ENCODE data around the gene MXRA8.
"Not testable (repeated sequence)": the region's sequence is repeated elsewhere in the genome, so short reads cannot be mapped to it uniquely, and the experiment has no call there.

Gene MXRA8

GRCh38 chr1:1358433-1359271, at the start of gene MXRA8:
Gene MXRA8, minus strand, starts transcription at chr1:1358555. Its CDS starts 51 bp downstream, at chr1:1358504.
- Histone ChIP-seq H3K4me1 (ENCODE audit: insufficient read depth, low read length) (peaks cover 41% of the 10 kb centered on the region), H3K9me3 (ENCODE audit: low read length) (no peaks in the 10 kb centered on the region)

GRCh38 chr1:1407636-1408318, 49.4 kb upstream of the MXRA8 start:
- Histone ChIP-seq H3K4me1 (ENCODE audit: insufficient read depth, low read length) (peaks cover 24% of the 10 kb centered on the region), H3K27ac (ENCODE audit: low read depth, low read length) (peak overlapping the region; percentile 95), H3K36me3 (ENCODE audit: insufficient read depth, low read length) (peaks cover 24% of the 10 kb centered on the region), H3K4me3 (ENCODE audit: low read depth in 1 of 2, low read length in 2 of 2) (peak overlapping the region; percentile 94 to 98), H3K27me3 (ENCODE audit: control insufficient read depth in 1 of 2, insufficient read depth in 2 of 2, low read length in 2 of 2) (no peaks in the 10 kb centered on the region), H3K9ac (ENCODE audit: low read length) (peak overlapping the region; percentile 53), H3K9me3 (ENCODE audit: low read length) (no peaks in the 10 kb centered on the region)

More at GRCh38 chr1:1358433-1359271, at the start of gene MXRA8:
- H3K27me3 ChIP-seq (ENCODE audit: control insufficient read depth in 1 of 2, insufficient read depth in 2 of 2, low read length in 2 of 2) = peaks cover 0 to 4% of the 10 kb centered on the region in 2 donors
- peaks cover under 1% of the 10 kb centered on the region for H3K36me3 ChIP-seq (ENCODE audit: insufficient read depth, low read length)
- H3K9ac ChIP-seq (ENCODE audit: low read length) = peak within 1 kb of the TSS; percentile 61
- H3K4me3 ChIP-seq (ENCODE audit: low read depth in 1 of 2, low read length in 2 of 2) = peak within 1 kb of the TSS; percentile 50 to 87
- peak within 1 kb of the TSS; percentile 46 for H3K27ac ChIP-seq (ENCODE audit: low read depth, low read length)

- peaks cover 24% of the 10 kb centered on the region for H3K4me1 ChIP-seq (ENCODE audit: insufficient read depth, low read length)
Measured at GRCh38 chr1:1406821-1407635, 48.7 kb upstream of the MXRA8 start, which contains the start of gene MRPL20. Gene MRPL20, minus strand, starts transcription at chr1:1407293. Its CDS starts 76 bp downstream, at chr1:1407217.

GRCh38 chr1:1406101-1406820, 47.9 kb upstream of the MXRA8 start:
- peaks cover 24% of the 10 kb centered on the region for H3K4me1 ChIP-seq (ENCODE audit: insufficient read depth, low read length)

More at GRCh38 chr1:1406821-1407635, 48.7 kb upstream of the MXRA8 start, which contains the start of gene MRPL20:
- Histone ChIP-seq H3K9ac (ENCODE audit: low read length) (peak within 1 kb of the TSS; percentile 65), H3K27me3 (ENCODE audit: control insufficient read depth in 1 of 2, insufficient read depth in 2 of 2, low read length in 2 of 2) (no peaks in the 10 kb centered on the region), H3K9me3 (ENCODE audit: low read length) (no peaks in the 10 kb centered on the region), H3K36me3 (ENCODE audit: insufficient read depth, low read length) (peaks cover 26% of the 10 kb centered on the region), H3K4me3 (ENCODE audit: low read depth in 1 of 2, low read length in 2 of 2) (peak within 1 kb of the TSS; percentile 94 to 98), H3K27ac (ENCODE audit: low read depth, low read length) (peak within 1 kb of the TSS; percentile 95)

GRCh38 chr1:1403653-1404052, 45.3 kb upstream of the MXRA8 start:
- Histone ChIP-seq H3K9me3 (ENCODE audit: low read length) (no peaks in the 10 kb centered on the region), H3K9ac (ENCODE audit: low read length) (no peak overlapping the region), H3K36me3 (ENCODE audit: insufficient read depth, low read length) (peaks cover 38% of the 10 kb centered on the region), H3K27me3 (ENCODE audit: control insufficient read depth in 1 of 2, insufficient read depth in 2 of 2, low read length in 2 of 2) (no peaks in the 10 kb centered on the region), H3K4me1 (ENCODE audit: insufficient read depth, low read length) (peaks cover 35% of the 10 kb centered on the region), H3K4me3 (ENCODE audit: low read depth in 1 of 2, low read length in 2 of 2) (no peak overlapping the region), H3K27ac (ENCODE audit: low read depth, low read length) (no peak overlapping the region)

More at GRCh38 chr1:1406101-1406820, 47.9 kb upstream of the MXRA8 start:
- no peaks in the 10 kb centered on the region for H3K9me3 ChIP-seq (ENCODE audit: low read length)
- H3K9ac ChIP-seq (ENCODE audit: low read length) = peak overlapping the region; percentile 65
- H3K27me3 ChIP-seq (ENCODE audit: control insufficient read depth in 1 of 2, insufficient read depth in 2 of 2, low read length in 2 of 2) = no peaks in the 10 kb centered on the region
- peak overlapping the region; percentile 95 for H3K27ac ChIP-seq (ENCODE audit: low read depth, low read length)
- peak overlapping the region; percentile 94 to 98 for H3K4me3 ChIP-seq (ENCODE audit: low read depth in 1 of 2, low read length in 2 of 2)
- H3K36me3 ChIP-seq (ENCODE audit: insufficient read depth, low read length) = peaks cover 34% of the 10 kb centered on the region

GRCh38 chr1:1402901-1403392, 44.6 kb upstream of the MXRA8 start:
- H3K27me3 ChIP-seq (ENCODE audit: control insufficient read depth in 1 of 2, insufficient read depth in 2 of 2, low read length in 2 of 2); H3K9ac ChIP-seq (ENCODE audit: low read length); H3K9me3 ChIP-seq (ENCODE audit: low read length); H3K4me3 ChIP-seq (ENCODE audit: low read depth in 1 of 2, low read length in 2 of 2); H3K27ac ChIP-seq (ENCODE audit: low read depth, low read length): not testable (repeated sequence)
- H3K4me1 ChIP-seq (ENCODE audit: insufficient read depth, low read length) = peaks cover 35% of the 10 kb centered on the region
- peaks cover 41% of the 10 kb centered on the region for H3K36me3 ChIP-seq (ENCODE audit: insufficient read depth, low read length)

GRCh38 chr1:1402072-1402900, 43.9 kb upstream of the MXRA8 start:
- Histone ChIP-seq H3K9ac (ENCODE audit: low read length) (no peak overlapping the region), H3K9me3 (ENCODE audit: low read length) (no peaks in the 10 kb centered on the region), H3K4me1 (ENCODE audit: insufficient read depth, low read length) (peaks cover 39% of the 10 kb centered on the region), H3K36me3 (ENCODE audit: insufficient read depth, low read length) (peaks cover 48% of the 10 kb centered on the region), H3K4me3 (ENCODE audit: low read depth in 1 of 2, low read length in 2 of 2) (no peak overlapping the region), H3K27ac (ENCODE audit: low read depth, low read length) (no peak overlapping the region), H3K27me3 (ENCODE audit: control insufficient read depth in 1 of 2, insufficient read depth in 2 of 2, low read length in 2 of 2) (no peaks in the 10 kb centered on the region)

GRCh38 chr1:1401457-1402010, 43.2 kb upstream of the MXRA8 start:
- no peak overlapping the region for H3K4me3 ChIP-seq (ENCODE audit: low read depth in 1 of 2, low read length in 2 of 2)
- peaks cover 52% of the 10 kb centered on the region for H3K36me3 ChIP-seq (ENCODE audit: insufficient read depth, low read length)
- no peak overlapping the region for H3K9ac ChIP-seq (ENCODE audit: low read length)
- H3K27me3 ChIP-seq (ENCODE audit: control insufficient read depth in 1 of 2, insufficient read depth in 2 of 2, low read length in 2 of 2) = no peaks in the 10 kb centered on the region
- no peak overlapping the region for H3K27ac ChIP-seq (ENCODE audit: low read depth, low read length)
- no peaks in the 10 kb centered on the region for H3K9me3 ChIP-seq (ENCODE audit: low read length)
- H3K4me1 ChIP-seq (ENCODE audit: insufficient read depth, low read length) = peaks cover 40% of the 10 kb centered on the region

GRCh38 chr1:1400576-1401456, 42.5 kb upstream of the MXRA8 start:
- H3K9me3 ChIP-seq (ENCODE audit: low read length) = no peaks in the 10 kb centered on the region
- H3K27ac ChIP-seq (ENCODE audit: low read depth, low read length) = no peak overlapping the region
- no peak overlapping the region for H3K9ac ChIP-seq (ENCODE audit: low read length)
- peaks cover 33% of the 10 kb centered on the region for H3K4me1 ChIP-seq (ENCODE audit: insufficient read depth, low read length)
- peak overlapping the region in 1 of 2 donors; percentile 93 for H3K4me3 ChIP-seq (ENCODE audit: low read depth in 1 of 2, low read length in 2 of 2)
- peaks cover 52% of the 10 kb centered on the region for H3K36me3 ChIP-seq (ENCODE audit: insufficient read depth, low read length)
- no peaks in the 10 kb centered on the region for H3K27me3 ChIP-seq (ENCODE audit: control insufficient read depth in 1 of 2, insufficient read depth in 2 of 2, low read length in 2 of 2)
